GM12865 (cell line): ENCODE measurements around the gene MAD1L1.

Source experiments
- DNase-seq: peaks from one replicate; pipeline ENCODE4 v3.0.0; 2010; ENCODE audit warnings: low read depth
- H3K4me3 ChIP-seq: 2 replicates; pipeline ENCODE4 v1.5.1; 2011; ENCODE audit warnings: mild to moderate bottlenecking, low read depth, low read length, control low read depth
- CTCF ChIP-seq: IDR thresholded peaks from 2 replicates; pipeline ENCODE4 v1.5.1; 2011; ENCODE audit warnings: low read length, control low read depth, low read depth, inconsistent platforms; ENCODE audit not compliant: insufficient read depth; ENCODE audit errors: missing control alignments

The MAD1L1 gene

GRCh38 chr7:2041496-2042367 is 191.0 kb downstream of the MAD1L1 start:
- TF ChIP-seq CTCF: no peak
- no peak overlapping the region for H3K4me3 ChIP-seq
- DNase-seq: no peak

DNA sequence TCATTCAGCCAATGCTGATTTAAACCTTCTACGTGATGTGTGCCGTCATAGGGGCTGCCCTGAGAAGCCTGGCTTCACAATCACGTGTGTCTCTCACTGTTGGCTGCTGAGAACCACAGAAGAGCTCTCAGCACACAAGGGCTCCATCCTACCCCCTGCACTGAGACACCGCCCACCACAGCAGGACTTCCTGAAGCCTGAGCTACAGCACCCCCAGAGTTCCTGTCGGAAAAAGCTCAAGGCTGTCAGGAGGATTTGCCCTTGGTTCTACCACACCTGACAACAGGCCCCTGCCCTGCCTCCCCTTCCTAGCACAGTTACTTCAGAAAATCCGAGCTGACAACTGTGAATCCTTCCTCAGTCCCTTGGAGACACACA is 191.9 kb downstream of the MAD1L1 start:
- no peak overlapping the region for H3K4me3 ChIP-seq
- DNase-seq: no peak
- no peak for TF ChIP-seq CTCF

DNA sequence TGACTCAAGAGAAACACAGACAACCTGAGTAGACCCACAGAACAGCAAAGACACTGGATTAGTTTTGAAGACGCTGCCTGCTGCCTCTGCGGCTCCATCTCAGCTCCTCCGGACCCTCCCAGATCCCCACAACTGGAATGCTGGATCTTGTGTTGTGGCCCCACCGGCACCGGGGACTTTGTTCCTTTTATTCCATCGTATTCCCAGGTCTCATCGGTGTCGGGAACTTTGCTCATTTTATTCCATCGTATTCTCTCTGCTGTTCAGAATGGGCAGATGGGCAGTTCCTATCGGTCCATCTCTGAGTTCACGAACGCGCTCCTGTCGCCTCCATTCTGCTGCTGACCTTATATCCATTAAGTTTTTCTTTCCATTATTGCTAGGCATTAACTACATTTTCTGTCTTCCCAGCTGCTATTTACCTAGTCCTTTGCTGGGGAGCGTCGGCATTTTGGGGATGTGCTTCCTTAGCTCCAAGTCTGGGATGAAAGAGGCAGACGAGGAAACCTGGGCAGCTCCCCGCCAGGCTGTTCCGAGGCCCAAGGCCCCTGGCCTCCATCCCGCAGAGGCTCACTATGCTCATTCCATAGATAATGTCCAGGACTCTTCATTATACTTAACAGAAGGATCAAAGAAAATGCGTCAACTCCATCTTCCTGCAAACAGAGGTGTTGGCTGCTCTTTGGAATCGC is 192.4 kb downstream of the MAD1L1 start:
- H3K4me3 ChIP-seq: no peak overlapping the region
- TF ChIP-seq CTCF: no peak
- DNase-seq: no peak

GRCh38 chr7:2038931-2039728 is 193.6 kb downstream of the MAD1L1 start:
- TF ChIP-seq CTCF: no peak
- DNase-seq: peak; percentile 36
- H3K4me3 ChIP-seq: no peak overlapping the region

DNA sequence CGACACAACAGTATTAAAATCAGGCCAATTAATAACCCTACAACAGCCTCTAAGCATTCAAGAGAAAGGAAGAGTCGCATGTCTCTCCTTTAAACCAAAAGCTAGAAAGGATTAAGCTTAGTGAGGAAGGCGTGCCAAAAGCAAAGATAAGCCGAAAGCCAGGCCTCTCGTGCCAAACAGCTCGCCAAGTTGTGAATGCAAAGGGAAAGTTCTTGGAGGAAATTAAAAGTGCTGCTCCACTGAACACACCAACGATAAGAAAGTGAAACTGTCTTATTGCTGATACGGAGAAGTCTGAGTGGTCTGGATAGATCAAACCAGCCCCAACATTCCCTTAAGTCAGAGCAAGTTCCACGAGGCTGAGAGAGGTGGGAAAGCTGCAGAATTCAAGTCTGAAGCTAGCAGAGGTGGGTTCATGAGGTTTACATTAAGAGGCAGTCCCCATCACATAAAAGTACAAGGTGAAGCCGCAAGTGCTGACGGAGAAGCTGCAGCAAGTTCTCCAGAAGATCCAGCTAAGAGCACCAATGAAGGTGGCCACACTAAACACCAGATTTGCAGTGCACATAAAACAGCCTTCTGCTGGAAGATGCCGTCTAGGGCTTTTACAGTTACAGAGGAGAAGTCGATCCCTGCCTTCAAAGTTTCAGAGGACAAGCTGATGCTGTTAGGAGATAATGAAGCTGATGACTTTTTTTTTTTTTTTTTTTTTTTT is 194.8 kb downstream of the MAD1L1 start:
- DNase-seq: peak; percentile 80
- TF ChIP-seq CTCF: no peak
- H3K4me3 ChIP-seq: no peak overlapping the region

DNA sequence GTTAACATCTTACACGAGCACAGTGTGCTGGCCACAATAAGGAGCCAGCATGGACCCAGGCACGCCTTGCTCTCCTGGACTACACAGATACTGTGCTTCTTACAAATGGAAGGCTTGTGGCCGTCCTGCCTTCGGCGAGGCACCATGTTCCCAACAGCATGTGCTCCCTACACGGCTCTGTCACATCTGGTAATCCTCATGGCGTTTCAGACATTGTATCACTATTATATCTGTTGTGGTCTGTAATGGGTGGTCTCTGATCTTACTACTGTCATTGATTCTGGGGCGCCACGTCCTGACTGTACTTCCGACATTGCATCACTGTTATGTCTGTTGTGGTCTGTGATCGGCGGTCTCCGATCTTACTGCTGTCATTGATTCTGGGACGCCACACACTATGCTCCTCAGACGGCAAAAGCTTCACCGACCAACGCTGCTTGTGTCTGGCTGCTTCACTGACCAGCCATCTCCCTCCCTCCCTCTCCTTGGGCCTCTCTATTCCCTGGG is 195.4 kb downstream of the MAD1L1 start:
- no peak for TF ChIP-seq CTCF
- H3K4me3 ChIP-seq: no peak overlapping the region
- no peak for DNase-seq
